Spleen (tissue), 11 donors: ENCODE data around the gene MCTP1. TPM values are rescaled to one million over a fixed set of nuclear protein-coding genes. Genes with fewer than 3 reads are reported as not detected.
"Not testable (repeated sequence)": the region's sequence is repeated elsewhere in the genome, so short reads cannot be mapped to it uniquely, and the experiment has no call there.

Source experiments
- DNase-seq: peaks from one replicate; pipeline ENCODE4 v3.0.0-alpha.2; 2020
- H3K27ac ChIP-seq, 8 donors: fragments of 200-600 bp; sonication (generic) in 7 of 8; 1 replicate in 4 of 8; 2 replicates in 4 of 8; pipeline versions ENCODE4 v1.5.0 to v1.8.0; 2016 to 2021; ENCODE audit warnings: inconsistent platforms in 4 of 8, mild to moderate bottlenecking in 4 of 8, moderate library complexity in 1 of 8
- H3K27me3 ChIP-seq, 7 donors: fragments of 200-600 bp; sonication (generic) in 6 of 7; replicated peaks in 1 of 7; 1 replicate in 4 of 7; 2 replicates in 3 of 7; pipeline versions ENCODE4 v1.5.0 to v1.8.0; 2016 to 2021; ENCODE audit warnings: inconsistent platforms in 3 of 7, mild to moderate bottlenecking in 1 of 7
- H3K36me3 ChIP-seq, 6 donors: fragments of 200-600 bp; sonication (generic) in 5 of 6; 1 replicate in 4 of 6; 2 replicates in 2 of 6; pipeline versions ENCODE4 v1.5.0 to v1.8.0; 2016 to 2021; ENCODE audit warnings: inconsistent platforms in 2 of 6
- H3K4me1 ChIP-seq, 6 donors: fragments of 200-600 bp; sonication (generic) in 5 of 6; 1 replicate in 3 of 6; 2 replicates in 3 of 6; pipeline versions ENCODE4 v1.5.0 to v1.8.0; 2016 to 2021; ENCODE audit warnings: inconsistent platforms in 3 of 6
- H3K4me3 ChIP-seq, 8 donors: fragments of 200-600 bp; sonication (generic) in 7 of 8; 1 replicate in 4 of 8; 2 replicates in 4 of 8; pipeline versions ENCODE4 v1.5.0 to v1.8.0; 2016 to 2021; ENCODE audit warnings: inconsistent platforms in 4 of 8, mild to moderate bottlenecking in 4 of 8, moderate library complexity in 2 of 8
- H3K9me3 ChIP-seq, 8 donors: fragments of 200-600 bp; sonication (generic) in 7 of 8; 1 replicate in 4 of 8; 2 replicates in 4 of 8; pipeline versions ENCODE4 v1.5.0 to v1.8.0; 2016 to 2021; ENCODE audit warnings: inconsistent platforms in 4 of 8
- CTCF ChIP-seq, 11 experiments: fragments of 200-600 bp in 7 of 11; fragments of 450-650 bp in 4 of 11; sonication (generic) in 4 of 11; IDR thresholded peaks in 8 of 11; conservative IDR thresholded peaks in 3 of 11; 1 replicate in 7 of 11; 2 replicates in 4 of 11; pipeline versions ENCODE4 v1.4.0 to v1.8.0; 2016 to 2021; ENCODE audit warnings: antibody characterized with exemption in 11 of 11, inconsistent platforms in 4 of 11, mild to moderate bottlenecking in 1 of 11
- POLR2A ChIP-seq, 3 donors: fragments of 450-650 bp; IDR thresholded peaks; one replicate each; pipeline ENCODE4 v1.5.1; 2017; ENCODE audit warnings: antibody characterized with exemption in 3 of 3, mild to moderate bottlenecking in 1 of 3
- POLR2AphosphoS5 ChIP-seq, 3 donors: sonication (generic); formaldehyde crosslinking; IDR thresholded peaks; one replicate each; pipeline ENCODE4 v1.5.1; 2017; ENCODE audit warnings: antibody characterized with exemption in 3 of 3
- WGBS, 5 donors: extraction: QIAGEN DNeasy Blood & Tissue Kit in 3 of 5; methylation state at CpG; one replicate each; pipeline versions ENCODE4 v1.1.5 to v1.1.7; 2013 to 2018; 5-methylcytosine and 5-hydroxymethylcytosine counted together
- intact Hi-C: fragments of 100-400 bp; cut with DNase I; formaldehyde crosslinking; loops from one replicate; pipeline ENCODE4 v1.15.0; 2023; ENCODE audit warnings: low total_unique reads
- polyA plus RNA-seq, 3 donors: library from polyadenylated mRNA; stranded (reverse); fragments of 200-250 nt; gene quantifications; one replicate each; pipeline ENCODE4 v1.2.1, GENCODE V29; 2013
- total RNA-seq, 7 donors: library from RNA; depleted of rRNA in 3 of 7; stranded (reverse); fragments of >200 nt in 3 of 7; fragmentation: NEBNext Ultra II Directional in 4 of 7; extraction: Animal tissue kit (Norgen Biotek cat#: 25700) in 4 of 7; gene quantifications; one replicate each; pipeline versions ENCODE4 v1.1.0 to v1.2.1, GENCODE V29; 2016 to 2021
- donor health status: healthy with polysubstance abuse.
- donor health status: DM: no; HTN: no; CAD: no; lungs with moderate emphysema.
- donor health status: DM: no; HTN: no; CAD: no.
- donor health status: Bipolar disorder and iron deficiency.
- donor health status: healthy.
- donor health status: DM: no; HTN: no; CAD: no.
- donor health status: DM: yes; HTN: yes; CAD: no.

Gene MCTP1
- total and polyA plus RNA-seq, 10 donors, result 1.2 to 57.2 (median 29.4) TPM

- TF ChIP-seq CTCF (IDR thresholded peaks at IDR 0.05 in 8 of 11, conservative IDR thresholded peaks at IDR 0.05 in 3 of 11), result no peak
- no peak for TF ChIP-seq POLR2AphosphoS5 (IDR thresholded peaks at IDR 0.05)
- no peak for TF ChIP-seq POLR2A (IDR thresholded peaks at IDR 0.05)
- Histone ChIP-seq H3K4me1 (peaks cover 0 to 8% (median 0%) of the 10 kb centered on the region in 6 donors), H3K4me3 (no peak overlapping the region), H3K27me3 (no peaks in the 10 kb centered on the region), H3K27ac (no peak overlapping the region), H3K36me3 (no peaks in the 10 kb centered on the region), H3K9me3 (peaks cover 0 to 10% (median 5%) of the 10 kb centered on the region in 8 donors)
- no peak for DNase-seq
- intact Hi-C loops, result no loop called here
- WGBS, 5 donors, result 69 to 90% (median 76%) methylated on average over 6 of the region's 6 CpGs
Observed at GRCh38 chr5:94967525-94967924, 317.4 kb downstream of the MCTP1 start.

GRCh38 chr5:94959279-94959678, 325.6 kb downstream of the MCTP1 start:
- H3K4me1 ChIP-seq, H3K4me3 ChIP-seq, DNase-seq, intact Hi-C loops, H3K36me3 ChIP-seq, H3K27me3 ChIP-seq, H3K27ac ChIP-seq: not testable (repeated sequence)
- WGBS, 5 donors, result 36 to 75% (median 67%) methylated on average over 2 of the region's 2 CpGs
- H3K9me3 ChIP-seq, result peaks cover 0 to 24% (median 2%) of the 10 kb centered on the region in 8 donors

GRCh38 chr5:94945656-94946055, 339.2 kb downstream of the MCTP1 start:
- intact Hi-C loops, result no loop called here
- H3K27me3 ChIP-seq, result no peaks in the 10 kb centered on the region
- TF ChIP-seq POLR2A (IDR thresholded peaks at IDR 0.05) (no peak), POLR2AphosphoS5 (IDR thresholded peaks at IDR 0.05) (peak in 1 of 3 donors; percentile 38)
- WGBS, 5 donors, result 20 to 70% (median 47%) methylated on average over 2 of the region's 2 CpGs
- H3K9me3 ChIP-seq, result no peaks in the 10 kb centered on the region
- H3K4me3 ChIP-seq, result no peak overlapping the region
- H3K4me1 ChIP-seq, result peaks cover 0 to 21% (median 0%) of the 10 kb centered on the region in 6 donors
- peaks cover 0 to 12% (median 0%) of the 10 kb centered on the region in 6 donors for H3K36me3 ChIP-seq
- peak overlapping the region in 2 of 8 donors; percentile 53 to 68 for H3K27ac ChIP-seq
- DNase-seq, result peak; percentile 69

- no peak overlapping the region for H3K27ac ChIP-seq
- no peaks in the 10 kb centered on the region for H3K27me3 ChIP-seq
- peaks cover 0 to 21% (median 0%) of the 10 kb centered on the region in 6 donors for H3K4me1 ChIP-seq
- no peak for TF ChIP-seq POLR2AphosphoS5 (IDR thresholded peaks at IDR 0.05)
- no peak for TF ChIP-seq POLR2A (IDR thresholded peaks at IDR 0.05)
- intact Hi-C loops, result no loop called here
- no peak overlapping the region for H3K4me3 ChIP-seq
- no peak for DNase-seq
- peaks cover 0 to 21% (median 0%) of the 10 kb centered on the region in 6 donors for H3K36me3 ChIP-seq
- no peaks in the 10 kb centered on the region for H3K9me3 ChIP-seq
Observed at GRCh38 chr5:94944160-94944559, 340.7 kb downstream of the MCTP1 start.

- DNase-seq, result no peak
- Histone ChIP-seq H3K4me3 (no peak overlapping the region), H3K27ac (no peak overlapping the region), H3K27me3 (no peaks in the 10 kb centered on the region), H3K36me3 (peaks cover 0 to 34% (median 0%) of the 10 kb centered on the region in 6 donors), H3K9me3 (no peaks in the 10 kb centered on the region), H3K4me1 (peaks cover 0 to 17% (median 0%) of the 10 kb centered on the region in 6 donors)
- TF ChIP-seq POLR2A (IDR thresholded peaks at IDR 0.05) (no peak), POLR2AphosphoS5 (IDR thresholded peaks at IDR 0.05) (no peak), CTCF (IDR thresholded peaks at IDR 0.05 in 8 of 11, conservative IDR thresholded peaks at IDR 0.05 in 3 of 11) (no peak)
- intact Hi-C loops, result no loop called here
- WGBS, 5 donors, result 57 to 90% (median 75%) methylated on average over 1 of the region's 1 CpG
Observed at GRCh38 chr5:94941122-94941755, 343.7 kb downstream of the MCTP1 start.
